Renal cortex interstitium (tissue), 15 donors: Measurements from ENCODE around the gene WDR19. TPM values are rescaled to one million over a fixed set of nuclear protein-coding genes. Genes with fewer than 3 reads are reported as not detected.
A peak's percentile ranks its signal among the peaks of the same experiment; 100 is the strongest.
"Not testable (repeated sequence)": the region's sequence is repeated elsewhere in the genome, so short reads cannot be mapped to it uniquely, and the experiment has no call there.

Experiments used
- DNase-seq, 11 donors: peaks; one replicate each; pipeline ENCODE4 v3.0.0-alpha.2; 2013; ENCODE audit warnings: low read depth in 9 of 11, low spot score in 4 of 11; ENCODE audit errors: extremely low read depth in 1 of 11
- long read RNA-seq, 16 experiments: transcript quantifications; one replicate each; lab custom pipeline, GENCODE V29; 2026
- polyA plus RNA-seq, 3 donors: library from polyadenylated mRNA; unstranded; fragments of 120-200 nt; gene quantifications; one replicate each; pipeline ENCODE4 v1.2.1, GENCODE V29; 2013; ENCODE audit not compliant: insufficient read length in 3 of 3

WDR19 gene
- 100 to 1,000 TPM in 1 of 3 donors, 10 to 100 TPM in 2; 80.1 to 101 (median 98.2) TPM for polyA plus RNA-seq
- long read RNA-seq, donor 1, full-length matches to known transcripts = 3 of 3 reads
- long read RNA-seq, donor 1, partial matches to known transcripts = 0 of 3 reads
- long read RNA-seq, donor 1, other reads (novel, unspliced or antisense) = 0 of 3 reads
- long read RNA-seq, donor 2, full-length matches to known transcripts = 3 of 14 reads
- long read RNA-seq, donor 2, partial matches to known transcripts = 11 of 14 reads
- long read RNA-seq, donor 2, other reads (novel, unspliced or antisense) = 0 of 14 reads
- long read RNA-seq, donor 3, full-length matches to known transcripts = 4 of 4 reads
- long read RNA-seq, donor 3, partial matches to known transcripts = 0 of 4 reads
- long read RNA-seq, donor 3, other reads (novel, unspliced or antisense) = 0 of 4 reads
- long read RNA-seq, donor 4, partial matches to known transcripts = 5 of 8 reads
- long read RNA-seq, donor 4, other reads (novel, unspliced or antisense) = 0 of 8 reads
- long read RNA-seq, donor 5 = 0 reads
- long read RNA-seq, donor 6, full-length matches to known transcripts = 8 of 158 reads
- long read RNA-seq, donor 6, partial matches to known transcripts = 150 of 158 reads
- long read RNA-seq, donor 6, other reads (novel, unspliced or antisense) = 0 of 158 reads
- long read RNA-seq, donor 7, partial matches to known transcripts = 0 of 5 reads
- long read RNA-seq, donor 7, other reads (novel, unspliced or antisense) = 0 of 5 reads
- long read RNA-seq, donor 8 = 0 reads
- long read RNA-seq, donor 9, full-length matches to known transcripts = 3 of 3 reads
- long read RNA-seq, donor 9, partial matches to known transcripts = 0 of 3 reads
- long read RNA-seq, donor 9, other reads (novel, unspliced or antisense) = 0 of 3 reads
- long read RNA-seq, donor 10, full-length matches to known transcripts = 2 of 7 reads
- long read RNA-seq, donor 10, partial matches to known transcripts = 5 of 7 reads
- long read RNA-seq, donor 10, other reads (novel, unspliced or antisense) = 0 of 7 reads
- long read RNA-seq, donor 11, partial matches to known transcripts = 0 of 2 reads
- long read RNA-seq, donor 11, other reads (novel, unspliced or antisense) = 0 of 2 reads
- long read RNA-seq, donor 12, full-length matches to known transcripts = 1 of 1 reads
- long read RNA-seq, donor 12, partial matches to known transcripts = 0 of 1 reads
- long read RNA-seq, donor 12, other reads (novel, unspliced or antisense) = 0 of 1 reads
- long read RNA-seq, donor 13 = 0 reads
- long read RNA-seq, donor 14, full-length matches to known transcripts = 5 of 5 reads
- long read RNA-seq, donor 14, partial matches to known transcripts = 0 of 5 reads
- long read RNA-seq, donor 14, other reads (novel, unspliced or antisense) = 0 of 5 reads
- long read RNA-seq, donor 15 = 0 reads
- long read RNA-seq, donor 16, full-length matches to known transcripts = 11 of 17 reads
- long read RNA-seq, donor 16, partial matches to known transcripts = 6 of 17 reads
- long read RNA-seq, donor 16, other reads (novel, unspliced or antisense) = 0 of 17 reads

DNA sequence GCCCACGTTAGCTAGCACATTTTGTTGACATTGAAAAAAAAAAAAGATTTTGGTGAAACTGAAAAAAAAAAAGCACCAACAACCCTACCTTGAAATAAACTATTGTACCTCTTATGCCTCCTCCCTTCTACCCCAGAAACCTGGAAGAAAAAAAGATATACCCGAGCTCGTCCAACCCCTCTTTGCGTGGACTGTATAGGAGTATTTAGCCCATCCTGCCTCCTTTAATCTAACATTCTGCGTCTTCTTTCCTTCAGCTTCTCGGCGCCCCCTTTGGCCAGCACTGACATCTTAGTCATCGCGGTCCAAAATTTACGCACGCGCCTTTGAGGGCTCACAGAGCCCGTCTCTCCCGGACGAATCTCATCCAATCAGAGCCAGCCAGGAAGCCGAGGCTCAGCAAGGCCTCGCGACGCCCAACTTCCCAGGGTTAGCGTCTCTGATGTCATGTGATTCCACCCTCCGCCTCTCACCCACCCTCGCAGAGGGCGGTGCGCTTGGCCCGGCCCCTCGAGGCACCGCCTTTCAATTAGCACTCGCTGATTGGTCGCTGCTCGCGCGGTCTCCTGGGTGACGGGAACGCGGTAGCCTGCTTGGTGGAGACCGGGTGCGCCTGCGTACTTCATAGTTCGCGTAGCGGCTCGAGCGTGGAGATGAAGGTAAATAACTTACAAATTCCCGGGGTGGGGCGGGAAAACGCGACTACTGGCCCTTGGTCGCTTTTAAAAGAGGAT, at the start of gene WDR19:
Gene WDR19, plus strand, starts transcription at position 625 of the 734 bp plus-strand sequence. Its CDS starts 29 bp downstream, at position 654.
- DNase-seq = peak; percentile 95 to 99 (median 98)

DNA sequence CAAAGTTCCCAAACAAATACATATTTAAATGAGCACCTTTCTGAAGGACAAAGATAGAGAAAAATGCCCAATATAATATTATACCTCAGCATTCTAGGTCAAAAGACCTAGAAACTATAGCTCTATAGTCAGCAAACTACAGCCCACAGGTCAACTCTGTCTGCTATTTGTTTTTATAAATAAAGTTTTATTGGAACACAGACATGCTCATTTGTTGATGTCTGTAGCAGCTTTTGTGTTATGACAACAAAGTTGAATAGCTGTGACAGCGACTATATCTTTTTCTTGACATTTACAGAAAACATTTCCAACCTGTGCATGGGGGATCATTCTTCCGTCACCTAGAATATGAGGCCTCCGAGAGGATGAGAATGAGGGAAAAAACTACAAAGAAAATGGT, 48.7 kb upstream of the WDR19 start:
- DNase-seq = no peak

DNA sequence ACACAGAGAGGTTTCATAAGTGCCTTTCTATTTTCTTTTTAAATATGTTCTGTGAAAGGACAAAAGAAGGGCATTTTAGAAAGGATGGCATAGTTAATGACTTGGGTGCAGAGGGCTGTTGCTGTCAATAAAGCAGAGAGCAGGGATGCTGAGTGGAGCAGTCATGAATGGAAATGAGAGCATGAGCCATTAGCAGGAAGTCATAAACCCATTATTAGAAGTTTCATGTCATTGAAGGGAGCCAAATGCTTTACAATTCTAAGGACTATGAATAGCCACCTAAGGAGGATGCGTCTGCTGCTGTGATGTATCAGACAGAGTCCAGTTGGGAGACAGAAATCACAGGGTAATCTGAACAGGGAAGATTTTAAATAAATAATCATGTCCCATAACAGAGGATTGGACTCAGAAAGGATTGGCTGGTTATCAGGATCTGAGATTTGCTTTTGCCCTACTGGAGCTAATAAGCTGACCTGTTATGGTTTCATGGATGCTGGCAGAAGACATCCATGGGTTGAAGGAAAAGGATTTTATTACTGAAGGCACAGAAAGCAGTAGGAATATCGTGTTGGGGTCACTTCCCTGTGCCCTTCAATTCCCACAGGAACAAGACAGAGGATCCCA, 47.5 kb upstream of the WDR19 start:
- DNase-seq = peak in 1 of 11 donors; percentile 9

DNA sequence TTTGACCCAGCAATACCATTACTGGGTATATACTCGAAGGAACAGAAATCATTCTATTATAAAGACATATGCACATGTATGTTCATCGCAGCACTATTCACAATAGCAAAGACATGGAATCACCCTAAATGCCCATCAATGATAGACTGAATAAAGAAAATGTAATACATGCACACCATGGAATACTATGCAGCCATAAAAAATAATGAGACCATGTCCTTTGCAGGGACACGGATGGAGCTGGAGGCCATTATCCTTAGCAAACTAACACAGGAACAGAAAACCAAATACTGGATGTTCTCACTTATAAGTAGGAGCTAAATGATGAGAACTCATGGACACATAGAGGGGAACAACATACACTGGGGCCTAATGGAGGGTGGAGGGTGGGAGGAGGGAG, 44.1 kb upstream of the WDR19 start:
- DNase-seq = not testable (repeated sequence)

DNA sequence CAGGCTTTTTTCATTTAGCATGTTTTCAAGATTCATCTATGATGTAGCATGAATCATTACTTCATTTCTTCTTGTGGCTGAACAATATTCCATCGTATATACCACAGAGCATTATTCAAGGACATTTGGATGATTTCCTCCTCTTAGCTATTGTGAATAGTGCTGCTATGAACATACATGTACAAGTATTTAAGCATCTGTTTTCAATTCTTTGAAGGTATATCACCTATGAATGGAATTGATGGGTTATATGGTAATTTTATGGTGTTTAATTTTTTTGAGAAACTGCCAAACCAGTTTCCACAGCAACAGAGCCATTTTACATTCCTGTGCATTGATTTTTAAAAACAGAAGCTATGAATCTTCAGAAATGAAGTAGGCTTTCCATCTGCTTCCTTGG, 36.1 kb upstream of the WDR19 start:
- no peak for DNase-seq

DNA sequence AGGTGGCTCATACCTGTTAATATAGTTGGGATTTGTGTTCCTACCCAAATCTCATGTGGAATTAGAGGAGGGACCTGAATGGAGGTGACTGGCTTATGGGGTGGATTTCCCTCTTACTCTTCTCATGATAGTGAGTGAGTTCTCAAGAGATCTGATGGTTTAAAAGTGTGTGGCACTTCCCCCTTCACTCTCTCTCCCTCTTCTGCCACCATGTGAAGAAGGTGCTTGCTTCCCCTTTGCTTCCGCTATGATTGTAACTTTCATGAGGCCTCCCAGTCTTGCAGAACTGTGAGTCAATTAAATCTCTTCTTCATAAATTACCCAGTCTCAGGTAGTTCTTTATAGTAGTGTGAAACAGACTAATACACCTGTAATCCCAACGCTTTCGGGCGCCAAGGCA, 28.3 kb upstream of the WDR19 start:
- DNase-seq = no peak

DNA sequence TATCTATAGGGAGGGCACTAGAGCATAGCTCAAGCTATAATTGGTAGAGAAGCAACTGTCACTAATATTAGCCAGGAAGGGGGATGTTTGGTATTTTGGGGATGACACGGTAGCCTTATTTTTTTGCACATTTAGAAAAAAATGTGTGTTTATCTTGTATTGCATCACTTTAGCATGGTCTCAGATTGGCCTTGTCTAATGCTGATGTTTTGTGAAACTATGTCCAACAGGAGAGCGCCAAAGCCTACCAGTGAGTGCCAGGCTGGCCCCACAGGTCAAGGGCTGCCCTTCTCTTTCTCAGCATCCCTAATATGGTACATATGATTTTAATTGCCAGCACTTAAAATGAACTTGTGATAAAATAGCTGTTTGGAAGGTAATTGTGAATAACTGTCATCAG, 24.8 kb upstream of the WDR19 start:
- no peak for DNase-seq

DNA sequence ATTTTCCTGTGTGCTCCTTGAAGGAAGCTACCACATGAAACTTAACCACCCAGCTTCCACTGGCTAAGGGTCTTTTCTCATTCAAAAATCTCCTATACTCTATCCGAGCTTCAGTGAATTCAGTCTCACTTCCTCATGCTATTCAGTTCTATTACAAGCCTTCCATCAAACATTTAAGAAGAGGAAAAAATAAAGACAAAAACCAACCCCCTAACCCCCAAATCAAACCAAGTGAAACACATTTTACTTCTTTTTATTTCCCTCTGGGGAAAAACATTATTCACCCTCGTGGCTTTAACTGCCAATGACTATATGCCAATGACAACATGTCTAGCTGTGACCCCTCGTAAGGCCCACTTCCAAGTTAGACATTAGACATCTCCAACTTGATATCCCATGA, 16.2 kb upstream of the WDR19 start:
- no peak for DNase-seq

DNA sequence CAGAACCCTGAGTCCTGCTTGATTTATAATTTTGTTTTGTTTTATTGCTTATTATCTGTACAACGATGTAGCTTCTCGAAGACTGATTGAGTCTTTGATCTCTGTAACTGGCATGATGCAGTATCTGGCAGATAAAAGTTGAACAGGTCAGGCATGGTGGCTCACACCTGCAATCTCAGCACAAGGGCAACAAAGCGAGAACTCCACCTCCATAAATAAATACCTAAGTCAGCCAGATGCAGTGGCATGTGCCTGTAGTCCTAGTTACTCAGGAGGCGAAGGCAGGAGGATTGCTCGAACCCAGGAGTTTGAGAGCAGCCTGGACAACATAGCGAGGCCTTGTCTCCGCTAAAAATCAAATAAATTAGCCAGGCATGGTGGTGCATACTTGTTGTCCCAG, 15.7 kb upstream of the WDR19 start:
- no peak for DNase-seq

DNA sequence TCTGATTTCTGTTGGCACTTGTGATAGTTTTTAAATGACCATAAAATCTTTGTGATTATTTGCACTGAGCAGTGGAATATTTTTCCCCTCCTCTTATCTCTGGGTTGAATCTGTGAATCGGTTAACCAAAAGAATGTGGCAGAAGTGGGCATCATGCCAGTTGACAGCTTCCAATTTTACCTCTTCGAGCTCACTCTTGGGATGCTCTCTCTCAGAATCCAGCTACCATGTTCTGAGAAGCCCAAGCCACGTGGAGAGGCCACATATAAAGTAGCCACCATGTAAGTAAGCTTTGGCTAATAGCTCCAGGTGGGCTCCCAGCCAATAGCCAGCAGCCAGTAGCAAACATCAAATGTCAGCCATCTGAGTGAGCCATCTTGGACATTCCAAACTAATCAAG, 12.9 kb upstream of the WDR19 start:
- no peak for DNase-seq

DNA sequence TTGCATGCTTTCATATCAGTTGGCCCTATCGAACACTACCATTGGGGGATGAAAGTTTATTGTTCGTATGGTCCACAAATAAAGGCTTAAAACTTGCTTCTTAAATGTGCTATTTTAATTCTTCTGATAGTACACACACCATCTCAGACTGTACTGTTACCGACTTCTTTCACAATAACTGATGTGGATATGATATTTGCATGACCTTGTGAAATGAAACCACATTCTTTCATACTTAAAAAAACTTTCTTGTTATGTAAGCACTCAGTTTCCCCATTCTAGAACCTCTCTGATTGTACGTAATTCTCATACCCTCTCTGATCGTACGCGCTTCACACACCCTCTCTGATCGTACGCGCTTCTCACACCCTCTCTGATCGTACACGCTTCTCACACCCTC, 12.0 kb upstream of the WDR19 start:
- DNase-seq = no peak

DNA sequence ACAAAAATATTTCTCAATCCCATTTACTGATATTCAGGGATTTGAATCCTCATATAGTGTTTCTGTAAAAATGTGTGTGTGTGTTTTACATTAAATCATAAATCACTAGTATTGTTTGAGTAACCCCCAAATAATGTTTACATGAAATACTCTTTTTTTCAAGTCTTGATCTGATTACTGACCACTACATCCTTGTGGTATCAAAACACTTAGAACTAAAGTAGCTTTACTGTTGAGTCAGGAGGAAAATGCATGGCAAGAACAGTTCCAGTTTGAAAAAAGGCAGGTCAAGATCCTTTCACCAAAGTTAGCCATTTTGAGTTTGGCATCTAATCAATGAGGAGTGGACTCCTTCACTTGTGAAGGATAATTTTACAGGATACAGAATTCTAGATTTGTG, 3.6 kb upstream of the WDR19 start:
- no peak for DNase-seq

DNA sequence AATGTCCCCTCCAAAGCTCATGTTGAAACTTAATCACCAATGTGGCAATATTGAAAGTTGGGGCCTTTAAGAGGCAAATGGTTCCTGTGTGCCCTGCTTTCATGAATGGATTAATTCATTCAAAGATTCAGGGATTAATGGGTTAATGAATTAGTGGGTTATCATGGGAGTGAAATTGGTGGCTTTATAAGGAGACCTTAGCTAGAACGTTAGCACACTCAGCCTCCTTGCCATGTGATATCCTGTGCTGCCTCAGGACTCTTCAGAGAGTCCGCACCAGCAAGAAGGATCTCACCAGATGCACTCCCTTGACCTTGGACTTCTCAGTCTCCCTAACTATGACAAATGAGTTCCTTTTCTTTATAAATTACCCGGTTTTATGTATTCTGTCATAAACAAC, 2.6 kb upstream of the WDR19 start:
- DNase-seq = no peak

DNA sequence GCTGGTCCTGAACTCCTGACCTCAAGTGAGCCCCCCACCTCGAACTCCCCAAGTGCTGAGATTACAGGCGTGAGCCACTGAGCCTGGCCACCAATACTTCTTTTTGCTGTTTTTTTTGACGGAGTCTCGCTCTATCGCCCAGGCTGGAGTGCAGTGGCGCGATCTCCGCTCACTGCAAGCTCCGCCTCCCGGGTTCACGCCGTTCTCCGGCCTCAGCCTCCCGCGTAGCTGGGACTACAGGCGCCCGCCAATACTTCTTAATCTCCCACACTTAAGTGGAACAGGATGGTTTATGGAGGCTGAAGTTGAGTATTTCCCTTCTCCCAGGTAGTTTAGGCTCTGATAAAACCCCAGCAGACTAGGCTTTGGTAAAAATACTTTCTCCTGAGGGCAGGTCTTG, 1.7 kb upstream of the WDR19 start:
- not testable (repeated sequence) for DNase-seq

DNA sequence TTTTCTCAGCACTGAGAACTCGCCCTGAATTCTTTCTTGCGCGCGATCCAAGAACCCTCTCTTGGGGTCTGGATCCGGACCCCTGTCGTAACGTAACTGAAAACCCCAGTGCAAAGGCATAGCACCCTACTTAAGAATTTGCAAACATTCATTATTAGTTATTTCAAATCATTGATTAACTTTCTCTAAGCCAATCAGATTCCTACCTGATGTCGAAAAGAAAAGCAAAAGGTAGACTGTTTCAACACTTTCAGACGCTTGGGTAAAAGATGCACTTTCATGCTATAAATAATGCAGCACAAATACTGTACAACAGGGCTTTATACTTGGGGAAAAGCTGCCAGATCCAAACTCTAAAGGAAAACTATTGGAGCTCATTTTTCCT, 817 bp upstream of the WDR19 start:
- DNase-seq = no peak

DNA sequence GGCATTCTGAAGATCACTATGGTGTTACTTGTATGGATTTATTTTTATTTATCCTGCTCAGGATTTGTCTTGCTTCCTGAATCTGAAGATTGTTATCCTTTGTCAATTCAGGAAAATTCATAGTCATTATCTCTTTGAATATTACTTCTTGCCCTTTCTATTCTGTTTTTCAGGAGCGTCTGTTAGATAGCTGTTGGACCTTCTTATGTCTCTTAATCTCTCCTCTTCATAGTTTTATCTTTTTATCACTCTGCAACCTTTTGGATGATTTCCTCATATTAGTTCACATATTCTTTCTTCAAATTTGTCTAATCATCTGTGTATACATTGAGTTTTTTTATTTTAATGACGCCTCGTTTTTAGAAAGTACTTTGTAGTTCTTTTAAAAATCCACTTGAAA, 19.6 kb downstream of the WDR19 start:
- no peak for DNase-seq

DNA sequence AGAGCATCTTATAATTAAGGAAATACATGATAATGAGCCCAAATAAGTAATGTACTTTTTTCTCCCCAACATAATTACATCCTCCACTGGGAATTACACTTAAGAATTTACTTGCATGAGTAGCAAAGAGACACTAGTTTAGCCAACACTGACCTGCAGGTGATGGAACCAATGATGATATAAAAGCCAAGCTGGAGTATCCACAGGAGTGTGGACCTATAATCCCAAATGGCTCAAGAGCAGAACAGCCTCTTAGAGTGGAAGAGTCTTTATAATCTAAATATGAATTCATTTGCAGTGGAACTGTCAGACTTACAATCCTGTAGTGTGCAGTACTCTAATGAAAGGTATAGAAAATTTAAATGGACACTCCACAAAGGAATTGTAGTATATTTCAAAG, 22.2 kb downstream of the WDR19 start:
- DNase-seq = no peak

DNA sequence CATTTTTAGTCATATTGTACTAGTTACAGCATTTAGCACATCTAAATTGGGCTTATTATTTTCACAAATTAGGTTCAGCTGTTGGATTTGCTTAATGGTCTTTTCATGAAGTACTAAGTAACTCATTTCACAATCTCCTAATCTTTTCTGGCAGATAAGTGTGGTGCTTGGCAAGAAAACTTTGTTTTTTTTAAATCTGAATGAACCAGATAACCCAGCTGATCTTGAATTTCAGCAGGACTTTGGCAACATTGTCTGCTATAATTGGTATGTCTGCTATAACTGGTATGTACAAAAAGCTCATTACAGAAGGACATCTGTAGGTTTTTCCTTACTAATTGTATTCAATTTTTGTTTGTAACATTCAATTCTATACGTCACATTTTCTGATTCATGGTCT, 22.7 kb downstream of the WDR19 start:
- DNase-seq = no peak
